SK-N-DZ (cell line): ENCODE data around the gene LCN6.
"Not testable (repeated sequence)": the region's sequence is repeated elsewhere in the genome, so short reads cannot be mapped to it uniquely, and the experiment has no call there.

ENCODE experiments used
- DNase-seq: peaks from one replicate; pipeline ENCODE4 v3.0.0-alpha.2; 2015; ENCODE audit warnings: low spot score

LCN6 gene

GRCh38 chr9:136711219-136711648 lies 37.1 kb downstream of the LCN6 start:
- DNase-seq: not testable (repeated sequence)

GRCh38 chr9:136710543-136710942 lies 37.8 kb downstream of the LCN6 start:
- DNase-seq: no peak

- DNase-seq: no peak
Measured at GRCh38 chr9:136709454-136710109, 38.7 kb downstream of the LCN6 start.

- no peak for DNase-seq
Measured at GRCh38 chr9:136707849-136708517, 40.3 kb downstream of the LCN6 start.

GRCh38 chr9:136707011-136707410 lies 41.3 kb downstream of the LCN6 start:
- DNase-seq: no peak

GRCh38 chr9:136705564-136705963 lies 42.8 kb downstream of the LCN6 start:
- DNase-seq: no peak

GRCh38 chr9:136704741-136705140 lies 43.6 kb downstream of the LCN6 start:
- not testable (repeated sequence) for DNase-seq

- no peak for DNase-seq
Measured at GRCh38 chr9:136703276-136703860, 45.0 kb downstream of the LCN6 start.

- DNase-seq: no peak
Measured at GRCh38 chr9:136701668-136702053, 46.7 kb downstream of the LCN6 start.

GRCh38 chr9:136700959-136701667 lies 47.2 kb downstream of the LCN6 start:
- DNase-seq: no peak

GRCh38 chr9:136700304-136700703 lies 48.0 kb downstream of the LCN6 start:
- DNase-seq: no peak

GRCh38 chr9:136698635-136699246 lies 49.6 kb downstream of the LCN6 start:
- DNase-seq: no peak

GRCh38 chr9:136697821-136698526 lies 50.4 kb downstream of the LCN6 start:
- DNase-seq: no peak

- DNase-seq: no peak
Measured at GRCh38 chr9:136697146-136697820, 51.0 kb downstream of the LCN6 start.

GRCh38 chr9:136696502-136696901 lies 51.8 kb downstream of the LCN6 start:
- DNase-seq: no peak

- DNase-seq: no peak
Measured at GRCh38 chr9:136695955-136696354, 52.4 kb downstream of the LCN6 start.

GRCh38 chr9:136695435-136695895 lies 52.9 kb downstream of the LCN6 start:
- DNase-seq: no peak

- no peak for DNase-seq
Measured at GRCh38 chr9:136694872-136695247, 53.5 kb downstream of the LCN6 start.

- DNase-seq: no peak
Measured at GRCh38 chr9:136694163-136694871, 54.0 kb downstream of the LCN6 start.
